HG02938 (cell line): ENCODE results near the gene UPF1.
A peak's percentile ranks its signal among the peaks of the same experiment; 100 is the strongest.

ENCODE experiments used
- ATAC-seq: cut with Tn5 transposase; IDR thresholded peaks from one replicate; pipeline ENCODE4 v1.9.1; 2021; ENCODE audit warnings: mild to moderate bottlenecking, moderate library complexity; ENCODE audit not compliant: unreplicated experiment

The UPF1 gene

GRCh38 chr19:18831524-18832305 lies at the start of gene UPF1:
Gene UPF1, plus strand, starts transcription at chr19:18831959. Its CDS starts 251 bp downstream, at chr19:18832210.
- peak; percentile 63 for ATAC-seq

- ATAC-seq = no peak
Observed at GRCh38 chr19:18782559-18783225, 49.1 kb upstream of the UPF1 start.

- ATAC-seq = no peak
Observed at GRCh38 chr19:18783958-18784785, 47.6 kb upstream of the UPF1 start.

- no peak for ATAC-seq
Observed at GRCh38 chr19:18784786-18785120, 47.0 kb upstream of the UPF1 start.

- ATAC-seq = no peak
Observed at GRCh38 chr19:18785179-18786124, 46.3 kb upstream of the UPF1 start.

- no peak for ATAC-seq
Observed at GRCh38 chr19:18788529-18789421, 43.0 kb upstream of the UPF1 start.

- ATAC-seq = no peak
Observed at GRCh38 chr19:18789422-18789869, 42.3 kb upstream of the UPF1 start.

- ATAC-seq = no peak
Observed at GRCh38 chr19:18789883-18790565, 41.7 kb upstream of the UPF1 start.

GRCh38 chr19:18790566-18791314 lies 41.0 kb upstream of the UPF1 start, which contains the start of gene COMP:
Gene COMP, minus strand, starts transcription at chr19:18791305. Its CDS starts 36 bp downstream, at chr19:18791269.
- no peak for ATAC-seq

GRCh38 chr19:18791315-18791678 lies 40.5 kb upstream of the UPF1 start:
- no peak for ATAC-seq

- no peak for ATAC-seq
Observed at GRCh38 chr19:18792661-18793060, 39.1 kb upstream of the UPF1 start.

- no peak for ATAC-seq
Observed at GRCh38 chr19:18793144-18794028, 38.4 kb upstream of the UPF1 start.

- no peak for ATAC-seq
Observed at GRCh38 chr19:18794029-18794313, 37.8 kb upstream of the UPF1 start.

GRCh38 chr19:18794692-18795091 lies 37.1 kb upstream of the UPF1 start:
- no peak for ATAC-seq

GRCh38 chr19:18795540-18795939 lies 36.2 kb upstream of the UPF1 start:
- ATAC-seq = no peak

- ATAC-seq = no peak
Observed at GRCh38 chr19:18796239-18796638, 35.5 kb upstream of the UPF1 start.
